Stimulated activated CD8-positive, alpha-beta memory T cell treated with anti-CD3 and anti-CD28 coated beads, Interleukin-2, amount 100 ng/mL, for 1 hour (primary cell): Measurements from ENCODE around the gene PPP4R3A.
"Not testable (repeated sequence)": the region's sequence is repeated elsewhere in the genome, so short reads cannot be mapped to it uniquely, and the experiment has no call there.

Source experiments
- DNase-seq, 2 donors: peaks; one replicate each; pipeline ENCODE4 v3.0.0-alpha.2; 2020; ENCODE audit warnings: low read depth in 2 of 2

Gene PPP4R3A

GRCh38 chr14:91409240-91409639 lies 100.9 kb downstream of the PPP4R3A start:
- not testable (repeated sequence) for DNase-seq
